ENCODE data around the gene CDO1. TPM values are rescaled to one million over a fixed set of nuclear protein-coding genes. Genes with fewer than 3 reads are reported as not detected.

The CDO1 gene
- total and polyA plus RNA-seq, 2 of the 8 experiments (the other 6 are each of a cell fraction or from before 2014, with no cell fraction given): 26.1 to 29.5 TPM

GRCh38 chr5:115778417-115778816 lies 38.0 kb downstream of the CDO1 start:
- Histone ChIP-seq H3K9me3 (ENCODE audit: insufficient read depth in 2 of 2, low read depth in 1 of 2, low read length in 1 of 2) (no peaks in the 10 kb centered on the region), H3K79me1 (ENCODE audit: low read depth, low read length) (no peaks in the 10 kb centered on the region), H3K56ac (replicated peaks; ENCODE audit: insufficient read length, low read depth, low read length) (no peak overlapping the region), H3K4ac (replicated peaks; ENCODE audit: insufficient read length, low read depth, low read length) (no peak overlapping the region), H3K4me2 (ENCODE audit: insufficient read depth in 1 of 2, low read depth in 2 of 2, low read length in 2 of 2) (no peak overlapping the region), H3K4me1 (replicated peaks in 1 of 4; ENCODE audit: control insufficient read depth in 3 of 4, insufficient read depth in 4 of 4, low read length in 3 of 4) (no peaks in the 10 kb centered on the region), H2AFZ (ENCODE audit: low read length) (no peak overlapping the region), H2AK5ac (ENCODE audit: low read depth, low read length) (no peak overlapping the region), H4K20me1 (replicated peaks in 1 of 2; ENCODE audit: control insufficient read depth in 1 of 2, insufficient read depth in 2 of 2, low read length in 2 of 2) (no peaks in the 10 kb centered on the region), H3K18ac (ENCODE audit: extremely low read depth, low read length) (no peak overlapping the region), H2BK15ac (ENCODE audit: low read length) (no peak overlapping the region), H2BK5ac (ENCODE audit: low read depth, low read length) (no peak overlapping the region), H2BK20ac (ENCODE audit: low read length) (no peak overlapping the region), H3K9ac (replicated peaks in 1 of 4; ENCODE audit: extremely low read depth in 1 of 4, low read depth in 3 of 4, low read length in 3 of 4) (no peak overlapping the region), H3K27me3 (replicated peaks in 1 of 4; ENCODE audit: control insufficient read depth in 3 of 4, extremely low read depth in 1 of 4, insufficient read depth in 3 of 4, low read length in 3 of 4) (no peaks in the 10 kb centered on the region), H4K5ac (ENCODE audit: insufficient read length, low read depth, low read length) (no peak overlapping the region), H3K79me2 (ENCODE audit: control insufficient read depth in 1 of 2, insufficient read depth in 2 of 2, low read length in 2 of 2) (no peaks in the 10 kb centered on the region), H3K23me2 (ENCODE audit: low read depth, low read length) (no peaks in the 10 kb centered on the region), H3K27ac (ENCODE audit: low read depth, low read length) (no peak overlapping the region), H3K14ac (ENCODE audit: insufficient read length) (no peak overlapping the region), H4K91ac (replicated peaks; ENCODE audit: insufficient read length, low read length) (no peak overlapping the region), H3K36me3 (ENCODE audit: control insufficient read depth in 2 of 4, insufficient read depth in 4 of 4, low read length in 3 of 4) (no peaks in the 10 kb centered on the region), H2BK12ac (ENCODE audit: low read depth, low read length) (no peak overlapping the region), H3K23ac (ENCODE audit: insufficient read length) (no peak overlapping the region), H4K8ac (ENCODE audit: extremely low read depth, insufficient read depth, low read length) (no peak overlapping the region), H3K4me3 (ENCODE audit: extremely low read depth in 1 of 4, insufficient read depth in 2 of 4, low read depth in 3 of 4, low read length in 4 of 4) (no peak overlapping the region), H2BK120ac (replicated peaks; ENCODE audit: low read depth, low read length) (no peak overlapping the region)
- DNase-seq (ENCODE audit: low read depth in 1 of 2, low spot score in 2 of 2) (no peak), FAIRE-seq (no peak)
- POLR2A ChIA-PET (ENCODE audit: partially characterized antibody): no interaction called here
- TF ChIP-seq CHD2 (IDR thresholded peaks at IDR 0.05; ENCODE audit: low read length) (no peak), RXRA (IDR thresholded peaks at IDR 0.05; ENCODE audit: insufficient read depth, low read depth, low read length) (no peak), TBP (IDR thresholded peaks at IDR 0.05; ENCODE audit: low read depth, low read length) (no peak), ZNF274 (IDR thresholded peaks at IDR 0.05; ENCODE audit: borderline replicate concordance, extremely low read depth, low read length) (no peak), SP4 (IDR thresholded peaks at IDR 0.05; ENCODE audit: low read length) (no peak), SP2 (IDR thresholded peaks at IDR 0.05; ENCODE audit: low read length) (no peak), TAF7 (optimal IDR thresholded peaks at IDR 0.05; ENCODE audit: borderline replicate concordance, low read depth, low read length) (no peak), USF2 (IDR thresholded peaks at IDR 0.05; ENCODE audit: low read length) (no peak)
- CTCF ChIA-PET (ENCODE audit: partially characterized antibody): interaction anchor here (0.6 to 2.1 kb wide), 6 partner anchors 10 to 149 kb away, joined by 3 to 9 read pairs (median 3); no protein-coding TSS in a partner anchor
- WGBS, 2 experiments (ENCODE audit: extremely low coverage in 1 of 2, insufficient coverage in 1 of 2, insufficient read length in 1 of 2, insufficient replicate concordance in 2 of 2, low coverage in 1 of 2, low lambda C conversion rate in 2 of 2, missing lambda C conversion rate in 1 of 2): 100% methylated on average over 1 of the region's 1 CpG; no CpG with 5 or more reads in 1 of the 2 experiments
